ENCODE measurements around the gene RILPL2. TPM values are rescaled to one million over a fixed set of nuclear protein-coding genes. Genes with fewer than 3 reads are reported as not detected.
A peak's percentile ranks its signal among the peaks of the same experiment; 100 is the strongest.

RILPL2 gene
- total and polyA plus RNA-seq, 2 of the 13 experiments (the other 11 are each of a cell fraction or from before 2014, with no cell fraction given): 2.7 to 8.1 TPM

- TF ChIP-seq MLX (CRISPR knock-in tag; IDR thresholded peaks at IDR 0.05): no peak
- TF ChIP-seq ELF1 (CRISPR knock-in tag; IDR thresholded peaks at IDR 0.05): peak; percentile 71
- TF ChIP-seq TGIF2 (CRISPR knock-in tag; IDR thresholded peaks at IDR 0.05): peak; percentile 14; the same call in 1 of the 2 replicates
- TF ChIP-seq BRD4 (CRISPR knock-in tag; IDR thresholded peaks at IDR 0.05): peak; percentile 97
- TF ChIP-seq ZNF746 (CRISPR knock-in tag; IDR thresholded peaks at IDR 0.05): peak; percentile 81
- TF ChIP-seq POLR2AphosphoS5 (IDR thresholded peaks at IDR 0.05; ENCODE audit: low read depth, low read length): peak; percentile 49
- TF ChIP-seq RORA (CRISPR knock-in tag; IDR thresholded peaks at IDR 0.05): no peak
- TF ChIP-seq ZNF512B (CRISPR knock-in tag; IDR thresholded peaks at IDR 0.05; ENCODE audit: borderline replicate concordance): peak; percentile 29; the same call in 1 of the 2 replicates
- no peak for TF ChIP-seq PRMT3 (CRISPR knock-in tag; IDR thresholded peaks at IDR 0.05; ENCODE audit: borderline replicate concordance, low read depth)
- TF ChIP-seq CCAR2 (optimal IDR thresholded peaks at IDR 0.05; ENCODE audit: low read depth, low read length): no peak
- peak; percentile 28; the same call in 1 of the 2 replicates for TF ChIP-seq SIX4 (CRISPR knock-in tag; IDR thresholded peaks at IDR 0.05)
- TF ChIP-seq GRHL1 (CRISPR knock-in tag; conservative IDR thresholded peaks at IDR 0.05): no peak
- no peak for TF ChIP-seq ZBTB2 (CRISPR knock-in tag; IDR thresholded peaks at IDR 0.05; ENCODE audit: low read depth)
- no peak for TF ChIP-seq TBL1XR1 (IDR thresholded peaks at IDR 0.05; ENCODE audit: borderline replicate concordance, low read length, partially characterized antibody)
- TF ChIP-seq SKIL (CRISPR knock-in tag; IDR thresholded peaks at IDR 0.05; ENCODE audit: borderline replicate concordance): no peak
- peak; percentile 84; the same call in 1 of the 2 replicates for TF ChIP-seq ZNF232 (CRISPR knock-in tag; IDR thresholded peaks at IDR 0.05; ENCODE audit: borderline replicate concordance)
- peak; percentile 32; the same call in 1 of the 2 replicates for TF ChIP-seq ZFYVE20 (CRISPR knock-in tag; IDR thresholded peaks at IDR 0.05; ENCODE audit: borderline replicate concordance, low read depth)
Observed at GRCh38 chr12:123457980-123458779, 21.7 kb upstream of the RILPL2 start, which contains the start of gene SNRNP35 (continued).

All from HepG2 (cell line).